Thyroid gland (tissue), 4 donors: ENCODE data around the gene MGAT5B.

Experiments
- CTCF ChIP-seq, 6 experiments: fragments of 200-600 bp in 3 of 6; fragments of 450-650 bp in 3 of 6; sonication (generic) in 3 of 6; IDR thresholded peaks; one replicate each; pipeline ENCODE4 v1.5.1; 2016 to 2019; ENCODE audit warnings: antibody characterized with exemption in 6 of 6, mild to moderate bottlenecking in 2 of 6, inconsistent platforms in 1 of 6, moderate library complexity in 1 of 6
- POLR2A ChIP-seq, 2 donors: fragments of 450-650 bp; IDR thresholded peaks; one replicate each; pipeline ENCODE4 v1.6.1; 2017; ENCODE audit warnings: antibody characterized with exemption in 2 of 2, mild to moderate bottlenecking in 2 of 2, moderate library complexity in 1 of 2

GRCh38 chr17:76899414-76899813 is 31.2 kb downstream of the MGAT5B start:
- TF ChIP-seq POLR2A (IDR thresholded peaks at IDR 0.05) (no peak), CTCF (IDR thresholded peaks at IDR 0.05) (no peak)
